Brain microvascular endothelial cell (primary cell): Measurements from ENCODE around the gene RGS12.

ENCODE experiments used
- DNase-seq: peaks from one replicate; pipeline ENCODE4 v3.0.0-alpha.2; 2020
- H3K27ac ChIP-seq: fragments of 250-450 bp; sonication (Bioruptor Pico); 2 replicates; pipeline ENCODE4 v1.5.1; 2020; ENCODE audit warnings: mild to moderate bottlenecking, moderate library complexity
- H3K27me3 ChIP-seq: fragments of 250-450 bp; sonication (Bioruptor Pico); replicated peaks from 2 replicates; pipeline ENCODE4 v1.5.1; 2020; ENCODE audit warnings: mild to moderate bottlenecking
- H3K36me3 ChIP-seq: fragments of 250-450 bp; sonication (Bioruptor Pico); replicated peaks from 2 replicates; pipeline ENCODE4 v1.5.1; 2020; ENCODE audit warnings: mild to moderate bottlenecking
- H3K4me3 ChIP-seq: 2 replicates; pipeline ENCODE4 v1.5.1; 2011; ENCODE audit warnings: low read depth, mild to moderate bottlenecking, control low read depth, low read length, moderate library complexity
- in situ Hi-C: cut with HindIII; loops from 2 replicates; pipeline ENCODE4 v1.10.0; 2017; ENCODE audit warnings: low sequenced_read_pairs, low pct_ligation_motif_present
- TF ChIP-seq, protein P1 (sequence below): IDR thresholded peaks from 2 replicates; pipeline ENCODE4 v1.5.1; 2011; ENCODE audit warnings: low read depth, mild to moderate bottlenecking, moderate library complexity, low read length, control low read depth, inconsistent platforms; ENCODE audit errors: missing control alignments

The RGS12 gene

DNA sequence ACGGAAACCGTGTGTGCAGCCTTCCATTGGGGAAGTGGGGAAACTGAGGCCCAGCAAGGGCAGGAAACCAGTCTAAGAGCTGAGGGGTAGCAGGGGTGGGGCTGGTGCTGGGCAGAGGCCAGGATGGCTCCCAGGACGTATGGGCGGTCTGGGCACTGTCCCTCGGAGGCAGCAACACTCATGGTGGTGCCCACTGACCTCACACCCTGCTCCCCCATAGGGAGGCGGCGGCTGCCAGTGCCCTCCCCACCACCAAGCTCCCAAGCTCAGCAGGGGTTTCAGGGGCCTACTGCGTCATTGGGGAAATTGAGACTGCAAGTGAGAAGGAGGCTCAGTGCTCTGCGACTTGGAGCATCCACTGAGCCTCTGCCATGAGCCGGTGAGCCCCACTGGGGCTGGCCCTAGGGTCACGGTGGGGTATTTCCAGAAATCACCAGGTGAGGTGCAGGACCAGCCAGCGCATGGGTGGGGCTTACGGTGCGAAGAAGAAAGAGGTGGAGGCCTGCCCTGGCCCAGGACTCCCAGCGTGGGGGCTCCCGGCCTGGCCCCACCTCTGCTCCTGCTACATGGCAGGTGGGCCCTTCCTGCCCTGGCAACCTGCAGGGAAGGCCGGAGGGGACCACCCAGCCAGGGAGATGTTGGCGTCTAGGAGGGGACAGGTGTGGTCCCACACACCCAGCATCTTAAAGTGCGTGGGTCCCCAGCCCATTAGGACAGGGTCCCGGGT, 42.9 kb upstream of the RGS12 start:
- DNase-seq = no peak
- TF ChIP-seq, protein P1, sequence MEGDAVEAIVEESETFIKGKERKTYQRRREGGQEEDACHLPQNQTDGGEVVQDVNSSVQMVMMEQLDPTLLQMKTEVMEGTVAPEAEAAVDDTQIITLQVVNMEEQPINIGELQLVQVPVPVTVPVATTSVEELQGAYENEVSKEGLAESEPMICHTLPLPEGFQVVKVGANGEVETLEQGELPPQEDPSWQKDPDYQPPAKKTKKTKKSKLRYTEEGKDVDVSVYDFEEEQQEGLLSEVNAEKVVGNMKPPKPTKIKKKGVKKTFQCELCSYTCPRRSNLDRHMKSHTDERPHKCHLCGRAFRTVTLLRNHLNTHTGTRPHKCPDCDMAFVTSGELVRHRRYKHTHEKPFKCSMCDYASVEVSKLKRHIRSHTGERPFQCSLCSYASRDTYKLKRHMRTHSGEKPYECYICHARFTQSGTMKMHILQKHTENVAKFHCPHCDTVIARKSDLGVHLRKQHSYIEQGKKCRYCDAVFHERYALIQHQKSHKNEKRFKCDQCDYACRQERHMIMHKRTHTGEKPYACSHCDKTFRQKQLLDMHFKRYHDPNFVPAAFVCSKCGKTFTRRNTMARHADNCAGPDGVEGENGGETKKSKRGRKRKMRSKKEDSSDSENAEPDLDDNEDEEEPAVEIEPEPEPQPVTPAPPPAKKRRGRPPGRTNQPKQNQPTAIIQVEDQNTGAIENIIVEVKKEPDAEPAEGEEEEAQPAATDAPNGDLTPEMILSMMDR = no peak
- in situ Hi-C loops = no loop called here
- Histone ChIP-seq H3K36me3 (no peaks in the 10 kb centered on the region), H3K4me3 (no peak overlapping the region), H3K27ac (no peak overlapping the region), H3K27me3 (no peaks in the 10 kb centered on the region)

DNA sequence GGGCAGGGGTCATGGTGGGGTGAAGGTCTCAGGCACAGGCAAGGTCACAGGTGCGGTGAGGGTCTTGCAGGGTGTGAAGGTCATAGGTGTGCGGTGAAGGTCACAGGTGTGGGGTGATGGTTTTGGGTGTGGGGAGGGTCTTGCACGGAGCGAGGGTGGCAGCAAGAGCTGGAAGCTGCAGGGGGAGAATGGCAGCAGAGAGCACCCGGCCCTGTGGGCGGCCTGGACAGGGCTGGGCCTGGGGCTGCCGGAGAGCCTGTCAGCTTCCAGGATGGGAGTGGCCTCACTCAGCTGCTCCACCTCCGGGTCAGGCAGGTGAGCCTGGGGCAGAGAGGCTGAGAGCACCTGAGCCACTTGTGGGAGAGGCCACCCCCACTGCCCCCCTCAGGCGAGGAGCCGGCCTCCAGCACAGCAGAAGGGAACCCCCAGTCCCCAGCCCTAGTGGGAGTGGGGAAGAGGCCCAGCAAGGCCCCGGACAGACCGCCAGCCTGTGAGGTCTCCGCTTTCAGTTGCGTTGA, 42.3 kb upstream of the RGS12 start:
- no peaks in the 10 kb centered on the region for H3K36me3 ChIP-seq
- TF ChIP-seq, protein P1 = no peak
- no peak overlapping the region for H3K4me3 ChIP-seq
- in situ Hi-C loops = no loop called here
- H3K27ac ChIP-seq = no peak overlapping the region
- no peak for DNase-seq
- H3K27me3 ChIP-seq = no peaks in the 10 kb centered on the region

DNA sequence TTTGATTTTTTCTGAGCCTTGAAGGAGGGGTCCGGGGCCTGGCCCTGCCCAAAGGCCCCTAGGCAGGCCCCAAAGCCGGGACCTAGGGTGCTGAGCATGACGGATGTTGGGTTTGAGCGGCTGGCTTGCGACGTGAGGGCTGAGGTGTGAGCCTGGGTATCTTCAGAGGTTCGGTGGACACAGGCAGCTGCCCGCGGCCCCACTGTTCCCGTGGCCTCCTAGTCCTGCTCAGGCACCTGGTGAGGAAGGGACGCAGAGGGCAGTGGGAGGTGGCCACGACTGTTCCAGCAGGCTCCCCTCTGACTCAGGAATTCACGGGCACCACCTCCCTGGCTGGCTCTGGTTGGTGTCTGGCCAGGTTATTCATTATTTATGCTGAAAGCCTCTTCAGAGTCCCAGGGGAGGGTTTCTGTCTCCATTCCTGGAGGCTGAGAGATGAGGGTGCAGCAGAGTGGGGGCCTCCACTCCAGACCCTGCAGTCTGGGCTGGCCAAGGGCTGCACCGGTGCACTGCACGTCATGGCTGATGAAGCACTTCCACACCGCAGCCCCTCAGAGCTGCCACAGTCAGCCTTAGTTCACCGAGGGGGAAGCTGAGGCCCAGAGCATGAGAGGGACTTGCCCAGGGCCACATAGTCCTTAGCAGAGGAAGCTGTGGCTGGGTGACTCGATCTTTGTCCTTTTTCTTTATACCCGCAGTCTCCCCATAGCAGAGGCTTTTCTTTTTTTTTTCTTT, 41.7 kb upstream of the RGS12 start:
- TF ChIP-seq, protein P1 = no peak
- H3K27ac ChIP-seq = no peak overlapping the region
- no peaks in the 10 kb centered on the region for H3K27me3 ChIP-seq
- no peaks in the 10 kb centered on the region for H3K36me3 ChIP-seq
- DNase-seq = no peak
- in situ Hi-C loops = no loop called here
- no peak overlapping the region for H3K4me3 ChIP-seq

DNA sequence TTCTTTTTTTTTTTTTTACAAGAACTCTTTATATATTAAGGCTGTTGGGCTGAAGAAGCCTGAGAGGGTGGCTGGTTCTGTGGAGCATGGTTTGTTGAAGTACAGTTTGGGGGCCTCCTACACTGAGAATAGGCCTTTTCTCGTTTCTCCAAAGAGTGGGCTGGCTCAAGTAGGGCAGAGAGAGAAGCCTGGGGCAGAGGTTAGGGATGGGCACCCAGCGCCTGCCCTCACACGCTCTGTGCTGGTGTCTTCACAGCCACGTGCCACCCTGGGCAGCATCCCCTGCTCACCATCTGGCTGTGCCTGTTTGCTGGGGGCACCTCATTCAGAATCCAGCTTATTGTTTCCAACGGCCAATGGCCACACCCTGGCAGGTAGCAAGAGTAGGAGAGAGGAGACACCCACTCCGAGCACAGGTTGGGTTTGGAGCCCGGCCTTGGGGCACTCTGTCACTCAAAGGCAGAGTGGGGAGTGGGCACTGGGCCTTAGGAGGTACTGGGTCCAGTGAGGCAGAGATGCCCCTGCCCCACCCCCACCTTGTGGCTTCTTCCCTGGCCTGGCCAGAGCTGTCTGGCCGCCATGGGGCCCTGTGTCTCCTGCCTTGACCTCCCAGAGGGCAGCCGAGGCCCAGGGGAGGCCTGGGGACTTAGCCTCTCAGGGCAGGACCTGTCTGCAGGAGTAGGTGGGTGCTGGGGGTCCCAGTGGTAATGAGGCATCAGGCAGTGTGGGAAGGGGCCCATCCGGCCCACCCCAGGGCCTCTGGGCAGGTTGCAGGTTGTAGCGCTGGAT, 40.9 kb upstream of the RGS12 start:
- Histone ChIP-seq H3K27me3 (no peaks in the 10 kb centered on the region), H3K27ac (no peak overlapping the region), H3K36me3 (no peaks in the 10 kb centered on the region), H3K4me3 (no peak overlapping the region)
- TF ChIP-seq, protein P1 = no peak
- no peak for DNase-seq
- in situ Hi-C loops = no loop called here

DNA sequence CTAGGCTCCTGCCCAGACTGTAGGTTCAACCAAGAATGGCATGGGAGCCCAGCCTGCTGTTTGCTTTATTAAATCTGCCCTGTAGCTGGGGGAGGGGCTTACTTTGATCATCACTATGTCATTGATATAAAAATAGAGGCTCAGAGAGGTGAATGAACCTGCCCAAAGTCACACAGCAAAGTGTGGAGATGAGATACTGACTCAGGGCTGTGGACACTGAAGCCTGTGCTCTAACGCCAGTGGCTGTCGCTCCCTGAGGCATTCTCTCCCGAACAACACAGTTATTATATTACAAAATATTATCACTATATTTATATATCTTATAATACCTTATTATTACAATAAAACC, 40.4 kb upstream of the RGS12 start:
- Histone ChIP-seq H3K4me3 (no peak overlapping the region), H3K27me3 (no peaks in the 10 kb centered on the region), H3K27ac (no peak overlapping the region), H3K36me3 (no peaks in the 10 kb centered on the region)
- TF ChIP-seq, protein P1 = no peak
- DNase-seq = no peak
- in situ Hi-C loops = no loop called here
